Left ventricle myocardium inferior (tissue), 1 donor: ENCODE data around the gene GRIN2A. TPM values are rescaled to one million over a fixed set of nuclear protein-coding genes. Genes with fewer than 3 reads are reported as not detected.

ENCODE experiments used
- DNase-seq: peaks from one replicate; pipeline ENCODE4 v3.0.0-alpha.2; 2020
- H3K27ac ChIP-seq: fragments of 200-600 bp; replicated peaks from 2 replicates; pipeline ENCODE4 v1.8.0; 2021
- H3K27me3 ChIP-seq: fragments of 200-600 bp; 2 replicates; pipeline ENCODE4 v1.8.0; 2021; ENCODE audit warnings: low read depth
- H3K36me3 ChIP-seq: fragments of 200-600 bp; 2 replicates; pipeline ENCODE4 v1.8.0; 2021
- H3K4me1 ChIP-seq: fragments of 200-600 bp; 2 replicates; pipeline ENCODE4 v1.8.0; 2021
- H3K4me3 ChIP-seq: fragments of 200-600 bp; 2 replicates; pipeline ENCODE4 v1.8.0; 2021; ENCODE audit warnings: mild to moderate bottlenecking, moderate library complexity
- H3K9me3 ChIP-seq: fragments of 200-600 bp; replicated peaks from 2 replicates; pipeline ENCODE4 v1.8.0; 2021
- intact Hi-C: fragments of 100-400 bp; cut with micrococcal nuclease; formaldehyde crosslinking; loops from one replicate; pipeline ENCODE4 v1.11.0; 2022
- total RNA-seq: library from RNA; stranded (reverse); fragmentation: NEBNext Ultra II Directional; extraction: Animal tissue kit (Norgen Biotek cat#: 25700); gene quantifications from one replicate; pipeline ENCODE4 v1.2.1, GENCODE V29; 2021
- TF ChIP-seq, protein P1 (sequence below): fragments of 200-600 bp; IDR thresholded peaks from 2 replicates; pipeline ENCODE4 v1.8.0; 2021; ENCODE audit warnings: antibody characterized with exemption, mild to moderate bottlenecking, borderline replicate concordance
- donor health status: DM: no; HTN: yes; CAD: no; lungs with severe emphysema.

Gene GRIN2A
- total RNA-seq, 1 donor from 2014 or later, result 2.4 TPM

GRCh38 chr16:10103118-10103517 is 79.1 kb downstream of the GRIN2A start:
- no peak for DNase-seq
- TF ChIP-seq, protein P1, sequence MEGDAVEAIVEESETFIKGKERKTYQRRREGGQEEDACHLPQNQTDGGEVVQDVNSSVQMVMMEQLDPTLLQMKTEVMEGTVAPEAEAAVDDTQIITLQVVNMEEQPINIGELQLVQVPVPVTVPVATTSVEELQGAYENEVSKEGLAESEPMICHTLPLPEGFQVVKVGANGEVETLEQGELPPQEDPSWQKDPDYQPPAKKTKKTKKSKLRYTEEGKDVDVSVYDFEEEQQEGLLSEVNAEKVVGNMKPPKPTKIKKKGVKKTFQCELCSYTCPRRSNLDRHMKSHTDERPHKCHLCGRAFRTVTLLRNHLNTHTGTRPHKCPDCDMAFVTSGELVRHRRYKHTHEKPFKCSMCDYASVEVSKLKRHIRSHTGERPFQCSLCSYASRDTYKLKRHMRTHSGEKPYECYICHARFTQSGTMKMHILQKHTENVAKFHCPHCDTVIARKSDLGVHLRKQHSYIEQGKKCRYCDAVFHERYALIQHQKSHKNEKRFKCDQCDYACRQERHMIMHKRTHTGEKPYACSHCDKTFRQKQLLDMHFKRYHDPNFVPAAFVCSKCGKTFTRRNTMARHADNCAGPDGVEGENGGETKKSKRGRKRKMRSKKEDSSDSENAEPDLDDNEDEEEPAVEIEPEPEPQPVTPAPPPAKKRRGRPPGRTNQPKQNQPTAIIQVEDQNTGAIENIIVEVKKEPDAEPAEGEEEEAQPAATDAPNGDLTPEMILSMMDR, result no peak
- Histone ChIP-seq H3K27ac (no peak overlapping the region), H3K4me1 (no peaks in the 10 kb centered on the region), H3K9me3 (no peaks in the 10 kb centered on the region), H3K36me3 (no peaks in the 10 kb centered on the region), H3K27me3 (peaks cover 22% of the 10 kb centered on the region), H3K4me3 (no peak overlapping the region)
- intact Hi-C loops, result no loop called here

DNA sequence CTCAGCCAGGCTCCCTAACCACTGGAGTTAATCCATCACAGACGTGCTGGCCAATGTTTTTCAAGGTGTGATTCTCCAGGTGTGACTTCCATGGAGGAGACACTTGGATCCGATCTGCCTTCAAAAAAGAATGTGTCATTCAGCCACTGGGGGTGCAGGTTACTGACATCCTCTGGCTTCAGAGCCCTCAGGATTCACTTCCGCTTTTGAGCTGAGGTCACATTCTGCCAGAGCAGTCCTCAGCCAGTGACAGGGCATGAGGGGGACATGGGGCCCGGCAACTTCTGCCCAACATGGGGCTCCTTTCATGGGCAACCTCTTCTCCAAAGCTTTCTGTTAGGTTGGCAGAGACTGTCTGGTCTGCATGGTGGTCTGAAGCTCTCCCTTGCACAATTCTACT is 81.4 kb downstream of the GRIN2A start:
- Histone ChIP-seq H3K27ac (no peak overlapping the region), H3K4me1 (no peaks in the 10 kb centered on the region), H3K36me3 (no peaks in the 10 kb centered on the region), H3K27me3 (peaks cover 22% of the 10 kb centered on the region), H3K4me3 (no peak overlapping the region), H3K9me3 (peaks cover 4% of the 10 kb centered on the region)
- no peak for DNase-seq
- intact Hi-C loops, result no loop called here
- TF ChIP-seq, protein P1, result no peak

DNA sequence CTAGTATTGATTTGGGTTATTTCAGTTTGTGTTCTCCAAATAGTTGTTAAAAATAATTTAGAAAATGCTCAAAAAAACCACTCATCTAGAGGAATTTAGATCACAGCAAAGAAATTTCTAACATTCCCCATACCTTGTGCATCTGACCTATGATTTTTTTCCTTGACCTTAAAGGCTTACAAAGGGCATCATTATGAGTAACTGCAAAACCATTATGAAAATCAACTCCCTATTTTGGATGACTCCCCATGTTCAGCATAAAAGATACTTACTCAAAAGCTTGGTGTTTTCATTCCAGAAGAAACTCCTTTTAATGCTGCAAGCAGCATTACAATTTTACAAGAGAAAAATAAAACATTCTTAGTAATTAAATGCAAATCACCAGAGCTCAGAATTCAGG is 83.2 kb downstream of the GRIN2A start:
- intact Hi-C loops, result no loop called here
- peaks cover 17% of the 10 kb centered on the region for H3K27me3 ChIP-seq
- no peak overlapping the region for H3K4me3 ChIP-seq
- no peak overlapping the region for H3K27ac ChIP-seq
- no peak for DNase-seq
- TF ChIP-seq, protein P1, result no peak
- no peaks in the 10 kb centered on the region for H3K4me1 ChIP-seq
- H3K9me3 ChIP-seq, result peaks cover 14% of the 10 kb centered on the region
- no peaks in the 10 kb centered on the region for H3K36me3 ChIP-seq

GRCh38 chr16:10097271-10097670 is 85.0 kb downstream of the GRIN2A start:
- DNase-seq, result no peak
- TF ChIP-seq, protein P1, result no peak
- intact Hi-C loops, result no loop called here
- H3K27me3 ChIP-seq, result peaks cover 2% of the 10 kb centered on the region
- H3K4me1 ChIP-seq, result no peaks in the 10 kb centered on the region
- no peak overlapping the region for H3K27ac ChIP-seq
- no peak overlapping the region for H3K4me3 ChIP-seq
- no peaks in the 10 kb centered on the region for H3K36me3 ChIP-seq
- H3K9me3 ChIP-seq, result peaks cover 14% of the 10 kb centered on the region

- intact Hi-C loops, result no loop called here
These were observed 88.7 kb downstream of the GRIN2A start for GRCh38 chr16:10093576-10093975.

More at GRCh38 chr16:10093576-10093975, 88.7 kb downstream of the GRIN2A start:
- no peak overlapping the region for H3K27ac ChIP-seq
- H3K9me3 ChIP-seq, result peaks cover 14% of the 10 kb centered on the region
- H3K27me3 ChIP-seq, result no peaks in the 10 kb centered on the region
- H3K36me3 ChIP-seq, result no peaks in the 10 kb centered on the region
- H3K4me1 ChIP-seq, result peaks cover 3% of the 10 kb centered on the region
- DNase-seq, result no peak
- H3K4me3 ChIP-seq, result no peak overlapping the region
- TF ChIP-seq, protein P1, result no peak
